SKM-1 treated with dmso at 0.1 percent for 144 hours (cell line): Measurements from ENCODE around the gene AEBP2.
"Not testable (repeated sequence)": the region's sequence is repeated elsewhere in the genome, so short reads cannot be mapped to it uniquely, and the experiment has no call there.

Experiments used
- DNase-seq: peaks from one replicate; lab custom pipeline; 2025; ENCODE audit not compliant: unreplicated experiment; lab: John Stamatoyannopoulos, UW

AEBP2 gene

GRCh38 chr12:19550626-19551025 lies 111.3 kb downstream of the AEBP2 start:
- no peak for DNase-seq

DNA sequence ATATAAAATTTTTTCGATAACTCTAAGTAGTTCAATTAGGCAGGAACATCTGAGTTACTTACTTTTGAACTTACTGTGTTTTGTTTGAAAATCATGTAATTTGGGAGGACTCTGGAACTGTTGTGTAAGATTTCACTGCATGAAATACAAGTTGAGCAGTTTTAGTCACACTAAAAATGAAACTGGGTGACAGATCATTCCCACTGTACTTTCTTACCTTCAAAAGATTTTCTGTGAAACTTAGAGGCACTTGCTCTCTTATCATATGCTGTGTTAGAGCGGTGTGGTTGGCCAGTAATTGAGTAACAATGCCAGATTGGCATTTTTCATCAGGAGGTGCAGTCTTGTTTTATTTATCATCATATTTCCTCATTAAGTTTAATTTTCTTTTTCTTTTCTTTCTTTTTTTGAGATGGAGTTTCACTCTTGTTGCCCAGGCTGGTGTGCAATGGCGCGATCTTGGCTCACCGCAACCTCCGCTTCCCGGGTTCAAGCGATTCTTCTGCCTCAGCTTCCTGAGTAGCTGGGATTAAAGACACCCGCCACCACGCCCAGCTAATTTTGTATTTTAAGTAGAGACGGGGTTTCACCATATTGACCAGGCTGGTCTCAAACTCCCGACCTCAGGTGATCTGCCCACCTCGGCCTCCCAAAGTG lies 113.3 kb downstream of the AEBP2 start:
- not testable (repeated sequence) for DNase-seq

GRCh38 chr12:19553175-19553574 lies 113.9 kb downstream of the AEBP2 start:
- DNase-seq = no peak

- no peak for DNase-seq
Measured at GRCh38 chr12:19561411-19561961, 122.2 kb downstream of the AEBP2 start.
